ENCODE results near the gene NRDC.

NRDC gene, protein sequence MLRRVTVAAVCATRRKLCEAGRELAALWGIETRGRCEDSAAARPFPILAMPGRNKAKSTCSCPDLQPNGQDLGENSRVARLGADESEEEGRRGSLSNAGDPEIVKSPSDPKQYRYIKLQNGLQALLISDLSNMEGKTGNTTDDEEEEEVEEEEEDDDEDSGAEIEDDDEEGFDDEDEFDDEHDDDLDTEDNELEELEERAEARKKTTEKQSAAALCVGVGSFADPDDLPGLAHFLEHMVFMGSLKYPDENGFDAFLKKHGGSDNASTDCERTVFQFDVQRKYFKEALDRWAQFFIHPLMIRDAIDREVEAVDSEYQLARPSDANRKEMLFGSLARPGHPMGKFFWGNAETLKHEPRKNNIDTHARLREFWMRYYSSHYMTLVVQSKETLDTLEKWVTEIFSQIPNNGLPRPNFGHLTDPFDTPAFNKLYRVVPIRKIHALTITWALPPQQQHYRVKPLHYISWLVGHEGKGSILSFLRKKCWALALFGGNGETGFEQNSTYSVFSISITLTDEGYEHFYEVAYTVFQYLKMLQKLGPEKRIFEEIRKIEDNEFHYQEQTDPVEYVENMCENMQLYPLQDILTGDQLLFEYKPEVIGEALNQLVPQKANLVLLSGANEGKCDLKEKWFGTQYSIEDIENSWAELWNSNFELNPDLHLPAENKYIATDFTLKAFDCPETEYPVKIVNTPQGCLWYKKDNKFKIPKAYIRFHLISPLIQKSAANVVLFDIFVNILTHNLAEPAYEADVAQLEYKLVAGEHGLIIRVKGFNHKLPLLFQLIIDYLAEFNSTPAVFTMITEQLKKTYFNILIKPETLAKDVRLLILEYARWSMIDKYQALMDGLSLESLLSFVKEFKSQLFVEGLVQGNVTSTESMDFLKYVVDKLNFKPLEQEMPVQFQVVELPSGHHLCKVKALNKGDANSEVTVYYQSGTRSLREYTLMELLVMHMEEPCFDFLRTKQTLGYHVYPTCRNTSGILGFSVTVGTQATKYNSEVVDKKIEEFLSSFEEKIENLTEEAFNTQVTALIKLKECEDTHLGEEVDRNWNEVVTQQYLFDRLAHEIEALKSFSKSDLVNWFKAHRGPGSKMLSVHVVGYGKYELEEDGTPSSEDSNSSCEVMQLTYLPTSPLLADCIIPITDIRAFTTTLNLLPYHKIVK

DNA sequence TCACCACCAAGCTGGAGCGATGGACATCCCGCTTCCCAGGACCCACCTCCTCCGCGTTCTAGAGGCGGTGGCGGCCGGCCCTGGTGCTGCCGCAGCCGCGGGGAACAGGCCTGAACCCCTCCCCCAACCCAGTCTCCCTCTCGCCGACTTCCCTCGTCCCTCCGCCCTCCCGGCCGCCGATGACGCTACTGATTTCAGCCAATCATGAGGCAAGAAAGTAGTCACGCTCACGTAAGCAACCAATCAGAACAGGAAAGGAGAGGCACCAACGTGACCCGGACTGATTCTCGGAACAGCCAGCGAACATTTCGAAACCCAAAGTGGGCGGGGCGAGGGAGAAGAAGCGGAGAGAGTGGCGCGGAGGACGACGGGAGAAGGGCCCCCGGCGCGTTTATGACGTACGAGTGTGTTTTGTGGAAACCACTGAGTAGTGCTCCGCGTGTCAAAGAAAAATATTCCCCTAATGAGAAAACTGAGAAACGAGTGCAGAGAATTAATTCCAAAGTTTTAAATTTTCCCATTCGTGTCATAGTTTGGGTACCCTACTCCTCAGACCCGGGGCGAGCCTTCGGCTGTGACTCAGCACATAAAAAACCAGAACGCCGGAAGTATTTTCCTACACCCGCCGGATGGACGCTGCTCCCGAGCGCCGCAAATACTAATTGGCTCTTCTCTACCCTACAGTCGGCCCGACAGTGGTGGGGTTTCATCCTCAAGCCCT is at the start of gene NRDC:
TSS of gene NRDC (minus strand) at position 112 of the 721 bp plus-strand sequence. CDS start 112 bp downstream, outside the sequence.
- peak; percentile 97 to 99 for DNase-seq (ENCODE audit: low read depth in 2 of 2)

DNA sequence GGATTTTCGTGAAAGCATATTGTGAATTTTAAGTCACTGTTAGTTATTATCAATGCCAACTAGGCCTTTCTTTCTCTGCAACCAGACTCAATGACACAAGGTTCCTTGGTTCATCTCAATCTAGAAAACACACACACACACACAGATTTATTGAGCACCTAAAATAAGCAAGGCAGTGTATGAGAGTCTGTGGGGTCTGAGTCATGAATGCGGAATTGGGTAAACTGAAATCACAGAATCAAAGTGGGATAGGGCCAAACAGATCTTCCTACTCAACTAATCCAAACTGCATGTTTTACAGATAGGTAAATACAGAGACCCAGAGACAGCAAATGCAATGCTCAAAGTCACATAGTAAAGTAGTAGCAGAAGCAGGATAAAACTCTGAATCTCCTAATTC is 48.5 kb upstream of the NRDC start:
- DNase-seq (ENCODE audit: low read depth in 2 of 2): no peak

DNA sequence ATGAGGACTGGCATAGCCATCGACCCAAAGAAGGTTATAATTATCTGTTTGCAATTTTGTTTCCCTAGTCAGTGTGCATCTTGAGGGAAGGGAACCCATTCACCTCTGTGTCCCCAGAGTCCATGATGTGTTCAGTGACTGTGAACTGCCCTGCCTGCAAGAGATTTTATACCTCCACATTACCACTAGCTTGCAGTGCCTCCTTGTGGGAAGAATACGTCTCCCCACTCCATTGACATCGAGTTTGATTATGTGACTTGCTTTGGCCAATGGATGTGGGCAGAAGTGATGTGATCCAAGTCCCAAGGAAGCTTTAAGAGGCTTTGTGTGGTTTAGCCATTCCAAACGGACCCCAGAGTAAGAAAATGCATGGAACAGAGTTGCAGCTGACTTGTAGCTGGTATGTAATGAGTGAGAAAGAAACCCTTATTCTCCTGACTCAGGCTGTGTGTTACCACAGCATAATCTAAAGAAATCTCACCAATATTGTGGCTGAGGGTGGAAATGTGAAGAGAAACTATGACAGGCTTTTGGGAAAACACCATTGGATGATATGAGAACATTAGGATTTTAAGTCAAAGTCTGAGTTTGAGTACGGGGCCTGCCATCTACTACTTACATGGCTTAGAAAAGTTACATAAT is 47.8 kb upstream of the NRDC start:
- DNase-seq (ENCODE audit: low read depth in 2 of 2): no peak

DNA sequence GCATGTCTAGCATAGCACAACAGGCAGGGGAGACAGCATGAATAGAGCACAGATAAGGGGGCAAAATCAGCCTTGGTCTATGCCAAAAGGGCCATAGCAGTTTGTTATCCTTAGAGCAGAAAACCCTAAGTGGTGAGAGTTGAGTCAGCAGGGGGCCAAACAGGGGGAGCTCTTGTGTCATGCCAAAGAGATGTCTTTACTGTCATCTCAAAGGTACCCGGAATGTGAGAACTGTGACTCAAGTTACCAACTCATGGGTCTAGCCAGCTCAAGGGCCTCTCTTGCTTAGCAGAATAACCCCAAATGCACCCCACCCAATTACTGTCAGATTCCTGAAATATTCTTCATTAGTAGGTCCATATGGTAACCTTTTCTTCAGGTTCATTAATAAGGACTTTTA is 45.9 kb upstream of the NRDC start:
- no peak for DNase-seq (ENCODE audit: low read depth in 2 of 2)

DNA sequence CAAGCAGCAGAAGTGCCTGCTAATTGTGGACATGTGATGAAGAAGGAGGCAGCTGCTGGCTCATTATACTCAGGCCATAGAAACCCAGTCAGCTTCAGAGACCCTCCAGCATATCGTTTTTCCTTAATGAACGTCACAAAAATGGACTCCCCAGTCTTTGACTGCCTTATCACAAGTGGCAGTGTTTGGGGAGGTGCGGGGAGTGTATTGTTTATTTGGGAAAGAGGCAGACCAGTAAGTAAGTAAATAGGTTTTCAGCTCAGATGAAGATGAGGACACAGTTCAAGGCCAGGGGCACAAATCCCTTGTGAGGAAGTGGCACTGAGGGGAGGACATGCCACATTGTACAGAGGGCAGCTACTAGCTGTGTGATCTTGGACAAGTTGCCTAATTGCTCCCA is 43.5 kb upstream of the NRDC start:
- DNase-seq (ENCODE audit: low read depth in 2 of 2): no peak

DNA sequence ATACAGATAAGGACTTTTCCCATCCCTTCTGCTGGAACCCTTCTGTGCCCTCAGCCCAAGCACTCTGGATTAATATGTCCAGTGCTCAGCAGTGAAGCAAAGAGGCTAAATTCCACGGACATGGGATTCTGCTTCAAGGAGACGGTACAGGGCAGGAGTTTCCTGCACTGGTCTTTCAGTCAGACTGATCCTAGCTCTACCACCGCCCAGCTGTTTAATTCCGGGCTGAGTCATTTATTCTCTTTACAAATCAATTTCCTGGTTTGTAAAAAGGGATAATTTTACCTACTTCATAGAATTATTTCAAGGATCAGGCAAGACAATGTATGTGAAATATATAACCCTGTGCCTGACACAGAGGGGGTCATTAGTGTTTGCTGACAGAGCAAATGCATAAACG is 41.6 kb upstream of the NRDC start:
- DNase-seq (ENCODE audit: low read depth in 2 of 2): no peak

DNA sequence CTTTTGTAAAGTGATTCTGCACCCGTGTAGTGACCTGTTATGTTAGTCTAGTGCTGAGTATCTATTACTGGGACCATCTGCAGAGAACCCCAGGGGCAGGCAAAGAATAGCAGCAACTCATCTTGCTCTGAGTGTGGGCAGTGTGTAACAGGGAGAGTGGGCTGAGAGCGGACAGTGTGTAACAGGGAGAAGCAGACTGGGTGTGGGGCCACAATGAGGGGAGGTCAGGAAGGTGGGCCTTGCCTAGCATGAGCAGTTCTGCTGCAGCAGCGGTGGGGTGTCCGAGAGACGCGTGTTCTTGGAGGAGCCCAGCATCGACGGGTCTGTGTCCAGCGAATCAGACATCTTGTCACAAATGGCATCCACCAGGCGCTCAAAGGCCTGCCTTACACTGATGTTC is 41.2 kb upstream of the NRDC start:
- no peak for DNase-seq (ENCODE audit: low read depth in 2 of 2)

DNA sequence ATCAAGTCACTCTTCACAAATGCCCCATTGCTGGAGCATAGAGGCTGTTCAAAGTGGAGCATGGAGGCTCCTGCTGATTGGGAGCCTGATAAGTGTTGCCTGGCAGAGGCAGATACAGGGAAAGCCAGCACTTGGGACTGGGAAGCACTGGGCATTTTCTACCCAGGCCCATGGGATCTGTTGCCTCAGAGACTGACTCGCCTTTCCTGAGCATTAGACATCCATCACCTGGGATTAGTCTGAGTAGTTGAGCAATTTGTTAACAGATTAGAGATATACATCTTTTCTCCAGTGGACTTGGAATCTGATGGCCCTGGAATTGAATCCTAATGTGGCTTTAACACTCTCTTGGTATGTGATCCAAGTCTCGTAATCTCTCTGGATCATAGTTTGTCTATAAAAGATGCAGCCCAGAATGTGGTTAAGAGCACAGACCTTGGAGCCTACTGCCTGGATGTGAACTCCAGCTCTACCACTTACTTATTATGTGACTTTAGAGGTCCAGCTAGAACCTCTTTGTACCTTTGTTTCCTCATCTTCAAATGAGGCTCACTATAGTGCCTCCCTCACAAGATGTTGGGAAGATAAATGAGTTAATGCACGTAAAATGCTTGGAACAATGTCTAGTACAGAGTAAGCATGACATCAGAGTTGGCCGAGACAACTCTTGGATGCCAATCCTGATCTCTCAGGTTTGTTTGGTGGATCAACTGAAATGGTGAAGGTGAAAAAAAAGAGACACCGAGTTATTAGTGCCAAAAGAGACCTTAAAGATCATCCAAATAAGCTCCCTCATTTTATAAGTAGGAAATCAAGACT is 38.3 kb upstream of the NRDC start:
- no peak for DNase-seq (ENCODE audit: low read depth in 2 of 2)

DNA sequence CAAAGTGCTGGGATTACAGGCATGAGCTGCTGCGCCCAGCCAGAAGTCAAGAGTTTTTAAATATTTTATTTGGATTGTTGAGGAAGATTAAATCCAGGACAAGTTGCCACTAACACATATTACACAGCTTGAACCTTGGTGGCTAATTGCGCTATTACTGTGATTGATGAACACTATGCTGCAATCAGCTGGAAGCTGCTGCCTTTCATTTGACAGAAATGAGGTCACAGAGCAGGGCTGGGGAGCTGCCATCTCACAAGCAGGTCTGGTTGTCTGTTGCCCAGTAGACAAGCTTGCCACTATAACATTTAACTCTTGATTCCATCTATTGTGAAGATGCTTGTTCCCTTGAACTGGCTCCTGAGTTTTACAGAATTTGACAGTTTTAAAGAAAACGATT is 37.4 kb upstream of the NRDC start:
- no peak for DNase-seq (ENCODE audit: low read depth in 2 of 2)

DNA sequence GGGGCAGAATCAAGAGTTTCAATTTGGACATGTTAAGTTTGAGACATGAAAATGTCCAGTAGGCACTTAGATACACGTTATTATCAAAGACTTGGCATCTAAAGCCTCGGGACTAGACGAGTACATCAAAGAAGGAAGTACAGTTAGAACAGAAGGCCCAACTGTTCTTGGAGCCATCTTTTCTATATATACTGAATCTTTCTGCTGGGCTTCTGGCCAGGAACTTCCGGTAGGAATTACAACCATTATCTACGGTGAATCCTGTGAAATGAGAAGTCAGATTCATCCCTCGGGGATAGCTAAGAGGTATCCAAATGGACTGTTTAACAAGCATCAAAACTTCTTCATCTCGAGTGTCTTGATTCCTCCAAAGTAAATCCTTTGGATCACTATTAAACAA is 34.4 kb upstream of the NRDC start:
- no peak for DNase-seq (ENCODE audit: low read depth in 2 of 2)

DNA sequence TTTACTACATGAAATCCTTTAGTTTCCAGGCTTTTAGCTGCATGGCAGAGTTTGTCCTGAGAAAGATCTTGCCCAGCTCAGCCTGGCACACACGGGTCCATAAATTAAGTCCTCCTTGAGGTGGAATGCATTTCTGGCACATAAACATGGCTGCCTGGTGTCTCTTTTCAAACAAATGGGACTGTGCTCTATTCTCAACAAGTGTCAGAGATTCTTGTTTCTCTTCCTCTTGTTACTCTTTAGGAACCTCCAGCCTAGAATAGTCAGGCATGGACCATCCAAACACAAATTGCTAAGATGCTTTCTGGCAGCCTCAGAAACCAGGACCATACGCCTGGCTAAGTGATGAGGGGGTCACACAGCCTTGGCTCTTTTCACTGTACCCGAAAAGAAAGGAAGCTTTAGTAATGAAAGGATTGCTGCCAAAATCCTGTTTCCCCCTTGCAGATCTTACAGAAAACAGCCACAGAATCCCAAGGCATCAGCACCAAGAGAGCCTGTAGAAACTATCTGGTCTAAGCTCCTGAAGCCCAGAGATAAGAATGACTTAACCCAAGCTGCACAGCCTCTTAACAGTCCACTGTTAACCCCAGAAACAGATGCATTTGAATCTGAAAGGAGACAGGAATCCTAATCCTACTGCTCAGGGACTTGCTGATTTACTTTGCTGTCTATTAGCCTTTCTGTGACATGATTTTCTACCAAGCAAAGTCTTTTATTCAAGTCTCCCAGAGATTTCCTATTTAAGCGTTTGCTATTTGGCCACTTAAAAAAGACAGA is 31.9 kb upstream of the NRDC start:
- no peak for DNase-seq (ENCODE audit: low read depth in 2 of 2)

DNA sequence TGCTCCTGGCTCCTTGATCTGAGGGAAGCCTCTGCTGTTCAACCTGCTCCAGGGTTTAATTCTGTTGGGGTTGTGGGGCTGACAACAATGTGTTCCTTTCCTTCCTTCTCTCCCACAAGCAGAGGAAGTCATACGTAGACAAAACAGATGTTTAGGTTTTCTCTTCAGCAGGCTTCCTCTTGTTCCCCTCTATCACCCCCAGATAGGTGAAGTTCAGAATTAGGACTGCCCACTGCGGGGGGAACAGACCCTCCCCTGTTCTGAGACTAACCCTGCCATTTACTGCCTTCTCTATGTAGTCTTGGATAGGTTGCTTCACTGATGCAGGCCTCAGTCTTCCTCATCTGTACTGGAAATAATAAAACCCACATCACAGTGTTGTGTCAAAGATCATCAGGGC is 30.0 kb upstream of the NRDC start:
- no peak for DNase-seq (ENCODE audit: low read depth in 2 of 2)

DNA sequence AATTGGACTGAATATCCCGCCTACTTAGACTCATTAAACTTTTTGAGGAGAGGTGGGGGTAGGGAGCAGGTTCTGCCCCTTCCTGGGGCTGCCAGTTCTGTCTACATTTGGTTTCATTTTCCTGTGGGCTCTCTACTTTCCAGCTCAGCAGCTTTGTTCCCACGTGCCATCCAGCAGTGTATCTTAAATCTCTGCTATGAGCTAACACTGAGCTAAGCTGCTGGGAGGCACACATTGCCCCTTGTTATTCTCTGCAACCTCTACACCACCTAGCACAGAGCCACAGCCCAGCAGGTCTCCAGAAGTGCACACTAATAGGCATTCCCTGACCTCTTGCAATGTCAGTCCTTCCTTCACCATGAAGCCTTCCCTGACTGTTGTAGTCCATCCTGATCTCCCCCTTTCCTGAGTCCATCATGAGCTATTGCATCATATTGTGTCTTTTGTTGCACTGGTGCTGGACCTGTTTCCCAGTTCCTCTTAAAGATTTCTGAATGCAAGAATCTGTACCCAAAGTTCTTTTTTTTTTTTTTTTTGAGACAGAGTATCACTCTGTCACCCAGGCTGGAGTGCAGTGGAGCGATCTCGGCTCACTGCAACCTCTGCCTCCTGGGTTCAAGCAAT is 28.7 kb upstream of the NRDC start:
- DNase-seq (ENCODE audit: low read depth in 2 of 2): no peak

DNA sequence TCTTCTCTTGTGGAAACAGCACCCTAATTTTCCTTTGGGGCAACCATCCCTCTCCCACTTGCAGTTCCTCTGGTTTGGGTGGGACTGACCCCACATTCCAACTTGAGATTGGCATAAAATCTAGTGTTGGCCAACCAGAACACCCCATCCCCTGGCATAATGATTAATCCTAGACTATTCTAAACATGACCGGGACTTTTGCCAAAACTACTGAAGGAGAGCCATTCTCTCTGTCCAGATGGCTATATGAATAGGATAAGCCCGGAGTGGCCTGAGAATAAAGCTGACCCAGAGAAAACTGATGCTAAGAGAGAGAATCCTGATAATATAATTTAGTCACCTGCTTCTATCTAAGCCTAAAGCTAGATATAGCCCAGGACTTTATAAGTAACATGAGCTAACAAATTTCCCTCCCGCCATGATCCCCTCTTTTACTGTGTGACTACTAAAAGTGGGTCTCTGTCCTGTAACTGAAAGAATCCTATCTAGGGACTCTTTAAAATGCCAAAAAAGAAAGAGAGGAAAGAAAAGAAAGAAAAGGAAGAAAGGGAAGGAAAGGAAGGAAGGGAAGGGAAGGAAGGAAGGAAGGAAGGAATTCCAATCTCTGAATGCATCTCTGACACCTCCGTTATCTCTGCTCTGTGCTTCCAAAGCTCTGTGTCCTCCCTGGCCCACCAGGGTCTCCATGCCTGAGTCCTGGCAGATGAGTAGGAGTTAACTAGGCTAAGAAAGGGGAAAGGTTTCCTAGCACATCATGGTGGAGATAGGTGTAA is 28.0 kb upstream of the NRDC start:
- DNase-seq (ENCODE audit: low read depth in 2 of 2): no peak

DNA sequence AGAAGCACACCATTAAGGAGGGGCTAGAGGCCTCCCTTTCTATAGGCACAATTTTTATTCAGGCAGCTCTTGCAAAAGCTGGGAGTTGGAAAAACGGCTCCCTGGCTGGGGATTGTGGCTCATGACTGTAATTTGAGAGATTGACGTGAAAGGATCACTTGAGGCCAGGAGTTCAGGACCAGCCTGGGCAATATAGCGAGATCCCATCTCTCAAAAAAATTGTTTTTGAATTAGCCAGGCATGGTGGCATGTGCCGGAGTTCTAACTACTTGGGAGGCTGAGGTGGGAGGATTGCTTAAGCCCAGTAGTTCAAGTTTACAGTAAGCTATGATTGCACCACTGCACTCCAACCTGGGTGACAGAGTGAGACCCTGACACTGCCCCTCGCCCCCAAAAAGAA is 23.9 kb upstream of the NRDC start:
- DNase-seq (ENCODE audit: low read depth in 2 of 2): no peak

DNA sequence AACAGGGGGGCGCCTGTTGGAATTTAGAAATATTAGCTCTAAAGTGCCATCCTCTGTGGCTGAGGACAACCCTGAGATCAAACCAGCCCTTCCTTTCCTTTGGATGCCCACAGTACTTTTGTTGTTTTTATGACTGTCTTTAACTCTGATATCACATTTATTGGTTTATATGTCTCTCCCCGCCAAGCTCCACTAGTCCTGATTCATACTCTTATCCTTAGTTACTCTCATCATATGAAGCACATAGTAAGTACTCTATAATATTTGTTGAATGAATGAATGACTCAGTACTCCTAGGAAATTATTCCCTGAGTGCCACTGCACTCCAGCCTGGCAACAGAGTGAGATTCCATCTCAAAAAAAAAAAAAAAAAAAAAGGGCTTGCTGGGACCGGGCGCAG is 22.6 kb upstream of the NRDC start:
- no peak for DNase-seq (ENCODE audit: low read depth in 2 of 2)

DNA sequence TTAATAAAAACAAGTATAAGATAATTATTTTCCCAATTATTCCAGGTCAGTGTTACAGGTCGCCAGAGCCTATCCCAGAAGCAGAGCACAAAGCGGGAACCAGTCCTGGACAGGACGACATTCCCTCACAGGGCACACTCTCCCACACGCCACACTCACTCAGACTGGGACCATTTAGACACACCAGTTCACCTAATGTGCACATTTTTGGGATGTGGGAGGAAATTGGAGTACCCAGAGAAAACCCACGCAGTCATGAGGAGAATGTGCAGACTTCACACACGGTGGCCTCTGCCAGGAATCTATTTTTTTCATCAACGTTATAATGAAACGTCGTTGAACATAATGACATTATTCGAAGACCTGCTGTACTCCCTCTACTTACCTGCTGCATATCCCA is 20.5 kb upstream of the NRDC start:
- no peak for DNase-seq (ENCODE audit: low read depth in 2 of 2)

DNA sequence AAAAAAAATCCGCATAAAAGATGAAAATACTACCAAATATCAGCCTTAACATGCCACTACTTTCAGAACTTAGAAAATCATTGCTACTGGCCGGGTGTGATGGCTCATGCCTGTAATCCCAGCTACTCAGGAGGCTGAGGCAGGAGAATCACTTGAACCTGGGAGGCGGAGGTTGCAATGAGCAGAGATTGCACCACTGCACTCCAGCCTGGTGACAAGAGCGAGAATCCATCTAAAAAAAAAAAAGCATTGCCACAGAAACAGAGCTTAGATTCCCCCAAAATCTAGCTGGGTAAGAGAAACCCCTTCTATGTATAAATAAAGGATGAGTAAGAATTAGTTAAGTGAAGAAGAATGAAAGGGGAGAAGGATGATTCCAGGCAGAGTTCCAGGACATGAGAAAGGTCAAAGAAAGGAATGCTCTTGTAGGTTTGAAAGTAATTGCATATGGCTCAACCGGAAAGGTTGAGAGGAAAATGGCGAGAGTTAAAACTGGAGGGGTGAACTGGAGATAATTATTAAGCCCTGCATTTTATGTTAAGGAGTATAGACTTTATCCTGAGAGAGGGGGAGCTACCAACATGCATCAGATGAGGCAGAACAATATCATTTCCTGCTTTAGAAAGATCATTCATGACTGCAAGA is 19.7 kb upstream of the NRDC start:
- no peak for DNase-seq (ENCODE audit: low read depth in 2 of 2)
